ENCODE measurements around the gene SMC3. TPM values are rescaled to one million over a fixed set of nuclear protein-coding genes. Genes with fewer than 3 reads are reported as not detected.
A peak's percentile ranks its signal among the peaks of the same experiment; 100 is the strongest.

SMC3 gene
- total and polyA plus RNA-seq, 12 donors = 11.1 to 23.5 (median 20.0) TPM

GRCh38 chr10:110643653-110644597 is 76.4 kb downstream of the SMC3 start, which contains the start of gene RBM20:
Gene RBM20 (plus strand): TSS chr10:110644336. CDS start chr10:110644455, 119 bp downstream.
- peaks cover 0 to 25% (median 20%) of the 10 kb centered on the region in 9 donors for H3K4me1 ChIP-seq
- H3K9me3 ChIP-seq = no peaks in the 10 kb centered on the region
- H3K4me3 ChIP-seq = peak within 1 kb of the TSS; percentile 41 to 71 (median 68)
- ATAC-seq (peak; percentile 76 to 92 (median 84)), DNase-seq (peak; percentile 59 to 74)
- intact Hi-C loops (cut with DNase I) = loop anchor here in 1 of 10 donors (5.0 to 10.0 kb wide), 2 partner anchors 38 to 131 kb away; no protein-coding TSS in a partner anchor
- WGBS, 2 donors = 0 to 1% methylated on average over 95 to 106 of the region's 106 CpGs
- H3K27me3 ChIP-seq = peaks cover 0 to 87% (median 66%) of the 10 kb centered on the region in 7 donors
- TF ChIP-seq CTCF (IDR thresholded peaks at IDR 0.05) = peak in 1 of 9 donors; percentile 19
- no peaks in the 10 kb centered on the region for H3K36me3 ChIP-seq
- H3K27ac ChIP-seq = peak within 1 kb of the TSS; percentile 77 to 96 (median 90)

GRCh38 chr10:110644598-110645462 is 77.3 kb downstream of the SMC3 start:
- intact Hi-C loops (cut with DNase I) = loop anchor here in 4 of 10 donors (5.0 to 10.0 kb wide), 2 partner anchors 37 to 130 kb away; no protein-coding TSS in a partner anchor
- no peak for TF ChIP-seq CTCF (IDR thresholded peaks at IDR 0.05)
- ATAC-seq (no peak), DNase-seq (no peak)
- Histone ChIP-seq H3K27ac (peak overlapping the region; percentile 77 to 96 (median 90)), H3K9me3 (no peaks in the 10 kb centered on the region), H3K36me3 (no peaks in the 10 kb centered on the region), H3K4me1 (peaks cover 0 to 28% (median 20%) of the 10 kb centered on the region in 9 donors), H3K4me3 (peak overlapping the region; percentile 41 to 71 (median 68)), H3K27me3 (peaks cover 0 to 87% (median 69%) of the 10 kb centered on the region in 7 donors)
- WGBS, 2 donors = 14 to 20% methylated on average over 30 to 31 of the region's 31 CpGs

DNA sequence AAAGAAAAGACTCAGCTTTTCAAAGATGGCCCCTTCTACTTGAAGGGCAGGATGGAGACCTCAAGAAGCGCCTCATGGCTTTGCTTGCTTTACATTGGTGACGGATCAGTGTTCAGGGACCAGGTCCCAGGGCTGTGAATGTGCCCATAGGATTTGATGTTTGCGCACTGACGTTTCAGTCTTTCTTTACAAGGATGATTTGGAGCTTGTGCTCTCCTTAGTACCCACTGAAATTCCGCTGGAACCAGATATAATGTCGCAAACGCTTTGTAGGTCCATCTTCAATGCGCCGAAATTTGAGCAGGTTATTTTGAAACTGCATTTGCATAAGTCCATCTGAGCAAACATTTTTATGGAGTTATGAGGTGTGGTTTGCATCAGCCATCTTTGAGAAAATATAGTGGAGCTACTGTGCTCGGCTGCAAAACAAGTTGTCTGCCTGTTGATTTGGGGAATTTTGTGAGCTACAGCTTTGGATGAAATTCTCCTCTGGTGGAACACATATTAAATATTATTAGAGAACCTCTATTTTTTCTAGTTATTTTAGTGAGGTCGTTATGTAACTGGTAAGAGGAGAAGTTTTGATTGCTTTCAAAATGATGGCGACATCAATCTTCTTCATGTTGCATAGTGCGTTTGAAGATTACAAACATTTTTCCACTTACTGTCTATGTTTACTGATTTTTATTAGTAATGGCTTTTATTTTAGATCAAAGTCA is 79.1 kb downstream of the SMC3 start:
- DNase-seq (no peak), ATAC-seq (peak in 4 of 8 donors; percentile 10 to 38 (median 26))
- Histone ChIP-seq H3K27ac (peak overlapping the region; percentile 20 to 96 (median 90)), H3K4me3 (peak overlapping the region in 9 of 10 donors; percentile 57 to 71 (median 68)), H3K27me3 (peaks cover 0 to 76% (median 64%) of the 10 kb centered on the region in 7 donors), H3K36me3 (no peaks in the 10 kb centered on the region), H3K9me3 (no peaks in the 10 kb centered on the region), H3K4me1 (peaks cover 0 to 34% (median 22%) of the 10 kb centered on the region in 9 donors)
- intact Hi-C loops (cut with DNase I) = loop anchor here in 4 of 10 donors (5.0 to 10.0 kb wide), 2 partner anchors 36 to 128 kb away; no protein-coding TSS in a partner anchor
- WGBS, 2 donors = 44 to 58% methylated on average over 13 of the region's 13 CpGs
- no peak for TF ChIP-seq CTCF (IDR thresholded peaks at IDR 0.05)

All from heart right ventricle (tissue), 16 donors.